Sigmoid colon (tissue), 7 donors: ENCODE data around the gene BDKRB2. TPM values are rescaled to one million over a fixed set of nuclear protein-coding genes. Genes with fewer than 3 reads are reported as not detected.

ENCODE experiments used
- DNase-seq: peaks from one replicate; pipeline ENCODE4 v3.0.0-alpha.2; 2019
- H3K27ac ChIP-seq, 4 donors: fragments of 200-600 bp; sonication (generic); one replicate each; pipeline ENCODE4 v1.5.1; 2016 to 2019; ENCODE audit warnings: mild to moderate bottlenecking in 1 of 4
- H3K27me3 ChIP-seq, 3 donors: fragments of 200-600 bp; sonication (generic); one replicate each; pipeline ENCODE4 v1.5.1; 2019; ENCODE audit warnings: mild to moderate bottlenecking in 1 of 3
- H3K36me3 ChIP-seq, 4 donors: fragments of 200-600 bp; sonication (generic); one replicate each; pipeline ENCODE4 v1.5.1; 2016 to 2019
- H3K4me1 ChIP-seq, 4 donors: fragments of 200-600 bp; sonication (generic); one replicate each; pipeline ENCODE4 v1.5.1; 2017 to 2019
- H3K4me3 ChIP-seq, 4 donors: fragments of 200-600 bp; sonication (generic); one replicate each; pipeline ENCODE4 v1.5.1; 2017 to 2019; ENCODE audit warnings: mild to moderate bottlenecking in 2 of 4, moderate library complexity in 1 of 4
- H3K9me3 ChIP-seq, 4 donors: fragments of 200-600 bp in 3 of 4; sonication (generic) in 3 of 4; one replicate each; pipeline versions ENCODE4 v1.5.1 to v1.6.1; 2013 to 2019
- CTCF ChIP-seq, 4 experiments: fragments of 450-650 bp in 3 of 4; fragments of 200-600 bp in 1 of 4; IDR thresholded peaks; one replicate each; pipeline ENCODE4 v1.5.1; 2016 to 2019; ENCODE audit warnings: antibody characterized with exemption in 4 of 4, mild to moderate bottlenecking in 3 of 4, moderate library complexity in 2 of 4
- EP300 ChIP-seq, 4 donors: sonication (generic); formaldehyde crosslinking; IDR thresholded peaks; one replicate each; pipeline ENCODE4 v1.6.1; 2017; ENCODE audit warnings: antibody characterized with exemption in 4 of 4
- POLR2A ChIP-seq, 2 donors: fragments of 450-650 bp; IDR thresholded peaks; one replicate each; pipeline ENCODE4 v1.6.1; 2016; ENCODE audit warnings: antibody characterized with exemption in 2 of 2, mild to moderate bottlenecking in 2 of 2, moderate library complexity in 2 of 2
- POLR2AphosphoS5 ChIP-seq, 4 donors: sonication (generic); formaldehyde crosslinking; IDR thresholded peaks; one replicate each; pipeline ENCODE4 v1.6.1; 2017; ENCODE audit warnings: antibody characterized with exemption in 4 of 4
- WGBS, 2 donors: extraction: QIAGEN DNeasy Blood & Tissue Kit; methylation state at CpG; one replicate each; pipeline ENCODE4 v1.1.7; 2013; 5-methylcytosine and 5-hydroxymethylcytosine counted together
- intact Hi-C: fragments of 100-400 bp; cut with DNase I; formaldehyde crosslinking; loops from one replicate; pipeline ENCODE4 v1.15.1; 2023
- polyA plus RNA-seq, 3 donors: library from polyadenylated mRNA; stranded (reverse); fragments of 200-250 nt; gene quantifications; one replicate each; pipeline ENCODE4 v1.2.3, GENCODE V29; 2013
- total RNA-seq, 4 donors: library from RNA; depleted of rRNA; stranded (reverse); fragments of >200 nt; gene quantifications; one replicate each; pipeline ENCODE4 v1.1.0, GENCODE V29; 2016
- donor health status: healthy with polysubstance abuse.
- donor health status: Bipolar disorder and iron deficiency.
- donor health status: healthy.

The BDKRB2 gene
- total and polyA plus RNA-seq, 7 donors = 1.8 to 10.8 (median 4.5) TPM

GRCh38 chr14:96215452-96216244 lies 11.0 kb downstream of the BDKRB2 start:
- peaks cover 0 to 11% (median 0%) of the 10 kb centered on the region in 4 donors for H3K9me3 ChIP-seq
- no peaks in the 10 kb centered on the region for H3K36me3 ChIP-seq
- TF ChIP-seq POLR2A (IDR thresholded peaks at IDR 0.05) = no peak
- TF ChIP-seq EP300 (IDR thresholded peaks at IDR 0.05) = no peak
- 90 to 91% methylated on average over 7 of the region's 7 CpGs for WGBS, 2 donors
- intact Hi-C loops = no loop called here
- H3K4me1 ChIP-seq = peaks cover 0 to 31% (median 11%) of the 10 kb centered on the region in 4 donors
- H3K27ac ChIP-seq = peak overlapping the region in 1 of 4 donors; percentile 38
- no peak overlapping the region for H3K4me3 ChIP-seq
- DNase-seq = no peak
- H3K27me3 ChIP-seq = no peaks in the 10 kb centered on the region

- no peaks in the 10 kb centered on the region for H3K36me3 ChIP-seq
- H3K9me3 ChIP-seq = peaks cover 0 to 10% (median 0%) of the 10 kb centered on the region in 4 donors
- intact Hi-C loops = no loop called here
- peaks cover 0 to 41% (median 20%) of the 10 kb centered on the region in 4 donors for H3K4me1 ChIP-seq
- 85 to 88% methylated on average over 1 of the region's 1 CpG for WGBS, 2 donors
- TF ChIP-seq POLR2A (IDR thresholded peaks at IDR 0.05) (no peak), CTCF (IDR thresholded peaks at IDR 0.05) (no peak), EP300 (IDR thresholded peaks at IDR 0.05) (no peak), POLR2AphosphoS5 (IDR thresholded peaks at IDR 0.05) (no peak)
- no peaks in the 10 kb centered on the region for H3K27me3 ChIP-seq
- no peak overlapping the region for H3K4me3 ChIP-seq
- no peak overlapping the region for H3K27ac ChIP-seq
- DNase-seq = no peak
These were observed 12.0 kb downstream of the BDKRB2 start for GRCh38 chr14:96216627-96217026.

GRCh38 chr14:96217376-96217913 lies 12.8 kb downstream of the BDKRB2 start:
- H3K9me3 ChIP-seq = peaks cover 0 to 2% (median 0%) of the 10 kb centered on the region in 4 donors
- no peak for TF ChIP-seq POLR2A (IDR thresholded peaks at IDR 0.05)
- no peak for TF ChIP-seq EP300 (IDR thresholded peaks at IDR 0.05)
- no peak for TF ChIP-seq POLR2AphosphoS5 (IDR thresholded peaks at IDR 0.05)
- TF ChIP-seq CTCF (IDR thresholded peaks at IDR 0.05) = no peak
- no peaks in the 10 kb centered on the region for H3K36me3 ChIP-seq
- no peak overlapping the region for H3K27ac ChIP-seq
- no peak overlapping the region for H3K4me3 ChIP-seq
- WGBS, 2 donors = 76 to 81% methylated on average over 8 of the region's 8 CpGs
- no peaks in the 10 kb centered on the region for H3K27me3 ChIP-seq
- H3K4me1 ChIP-seq = peaks cover 0 to 41% (median 20%) of the 10 kb centered on the region in 4 donors
- intact Hi-C loops = no loop called here
- DNase-seq = no peak

GRCh38 chr14:96221109-96221650 lies 16.5 kb downstream of the BDKRB2 start:
- intact Hi-C loops = no loop called here
- no peaks in the 10 kb centered on the region for H3K9me3 ChIP-seq
- no peaks in the 10 kb centered on the region for H3K36me3 ChIP-seq
- H3K4me3 ChIP-seq = no peak overlapping the region
- WGBS, 2 donors = 42 to 66% methylated on average over 7 of the region's 7 CpGs
- DNase-seq = no peak
- no peaks in the 10 kb centered on the region for H3K27me3 ChIP-seq
- peak in 3 of 4 donors; percentile 52 to 63 (median 54) for TF ChIP-seq POLR2AphosphoS5 (IDR thresholded peaks at IDR 0.05)
- no peak for TF ChIP-seq POLR2A (IDR thresholded peaks at IDR 0.05)
- peak in 2 of 4 donors; percentile 49 to 55 for TF ChIP-seq EP300 (IDR thresholded peaks at IDR 0.05)
- no peak for TF ChIP-seq CTCF (IDR thresholded peaks at IDR 0.05)
- H3K27ac ChIP-seq = peak overlapping the region in 1 of 4 donors; percentile 63
- peaks cover 0 to 16% (median 12%) of the 10 kb centered on the region in 4 donors for H3K4me1 ChIP-seq

- DNase-seq = no peak
- Histone ChIP-seq H3K27ac (peak overlapping the region in 1 of 4 donors; percentile 63), H3K4me1 (peaks cover 0 to 16% (median 12%) of the 10 kb centered on the region in 4 donors), H3K36me3 (no peaks in the 10 kb centered on the region), H3K27me3 (no peaks in the 10 kb centered on the region), H3K4me3 (no peak overlapping the region), H3K9me3 (no peaks in the 10 kb centered on the region)
- 82 to 83% methylated on average over 8 of the region's 8 CpGs for WGBS, 2 donors
- intact Hi-C loops = no loop called here
- TF ChIP-seq EP300 (IDR thresholded peaks at IDR 0.05) (no peak), POLR2AphosphoS5 (IDR thresholded peaks at IDR 0.05) (no peak), POLR2A (IDR thresholded peaks at IDR 0.05) (no peak), CTCF (IDR thresholded peaks at IDR 0.05) (no peak)
These were observed 17.2 kb downstream of the BDKRB2 start for GRCh38 chr14:96221841-96222240.
